Tibial nerve (tissue), 3 donors: ENCODE measurements around the gene VGLL4.

Experiments used
- POLR2A ChIP-seq, 2 donors: fragments of 450-650 bp; IDR thresholded peaks; one replicate each; pipeline ENCODE4 v1.6.1; 2017; ENCODE audit warnings: antibody characterized with exemption in 2 of 2, mild to moderate bottlenecking in 2 of 2, moderate library complexity in 2 of 2
- TF ChIP-seq, protein P1 (sequence below), 5 experiments: fragments of 200-600 bp in 3 of 5; fragments of 450-650 bp in 2 of 5; sonication (generic) in 3 of 5; IDR thresholded peaks; one replicate each; pipeline ENCODE4 v1.5.1; 2016 to 2019; ENCODE audit warnings: antibody characterized with exemption in 5 of 5, mild to moderate bottlenecking in 3 of 5, moderate library complexity in 2 of 5

- TF ChIP-seq, protein P1, sequence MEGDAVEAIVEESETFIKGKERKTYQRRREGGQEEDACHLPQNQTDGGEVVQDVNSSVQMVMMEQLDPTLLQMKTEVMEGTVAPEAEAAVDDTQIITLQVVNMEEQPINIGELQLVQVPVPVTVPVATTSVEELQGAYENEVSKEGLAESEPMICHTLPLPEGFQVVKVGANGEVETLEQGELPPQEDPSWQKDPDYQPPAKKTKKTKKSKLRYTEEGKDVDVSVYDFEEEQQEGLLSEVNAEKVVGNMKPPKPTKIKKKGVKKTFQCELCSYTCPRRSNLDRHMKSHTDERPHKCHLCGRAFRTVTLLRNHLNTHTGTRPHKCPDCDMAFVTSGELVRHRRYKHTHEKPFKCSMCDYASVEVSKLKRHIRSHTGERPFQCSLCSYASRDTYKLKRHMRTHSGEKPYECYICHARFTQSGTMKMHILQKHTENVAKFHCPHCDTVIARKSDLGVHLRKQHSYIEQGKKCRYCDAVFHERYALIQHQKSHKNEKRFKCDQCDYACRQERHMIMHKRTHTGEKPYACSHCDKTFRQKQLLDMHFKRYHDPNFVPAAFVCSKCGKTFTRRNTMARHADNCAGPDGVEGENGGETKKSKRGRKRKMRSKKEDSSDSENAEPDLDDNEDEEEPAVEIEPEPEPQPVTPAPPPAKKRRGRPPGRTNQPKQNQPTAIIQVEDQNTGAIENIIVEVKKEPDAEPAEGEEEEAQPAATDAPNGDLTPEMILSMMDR (IDR thresholded peaks at IDR 0.05), result no peak
- TF ChIP-seq POLR2A (IDR thresholded peaks at IDR 0.05), result no peak
Observed at GRCh38 chr3:11648735-11649134, 5.0 kb upstream of the VGLL4 start.
